ENCODE measurements around the gene MCC.

MCC gene

DNA sequence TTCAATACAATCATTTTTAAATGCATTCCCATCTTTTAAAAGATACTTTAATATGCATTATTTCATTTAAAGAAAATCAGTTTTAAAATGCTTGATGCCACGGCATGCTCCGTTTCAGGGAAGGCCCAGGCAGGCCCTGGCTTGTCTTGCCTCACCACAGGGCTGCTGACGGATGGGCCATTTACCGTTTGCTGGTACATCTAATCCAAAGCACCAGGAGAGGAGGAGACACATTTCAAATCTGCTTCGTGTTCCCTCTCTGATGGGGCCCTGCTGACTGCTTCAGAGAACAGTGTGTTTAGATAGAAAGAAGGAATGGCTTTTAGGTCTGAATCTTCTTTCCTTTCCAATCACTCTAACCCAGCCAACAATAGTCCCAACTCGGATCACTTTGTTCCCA, 326.4 kb downstream of the MCC start:
- DNase-seq, result no peak
- peaks cover 55% of the 10 kb centered on the region for H3K4me1 Mint-ChIP-seq
- no peaks in the 10 kb centered on the region for H3K27me3 Mint-ChIP-seq (ENCODE audit: low read depth, poor library complexity)
- H3K27ac Mint-ChIP-seq, result peak overlapping the region; percentile 50
- H3K36me3 Mint-ChIP-seq (ENCODE audit: low read depth), result peaks cover 5% of the 10 kb centered on the region
- peaks cover 4% of the 10 kb centered on the region for H3K9me3 Mint-ChIP-seq
- TF ChIP-seq CTCF (IDR thresholded peaks at IDR 0.05), result no peak
- no peak overlapping the region for H3K4me3 Mint-ChIP-seq

- Mint-ChIP-seq H3K27me3 (ENCODE audit: low read depth, poor library complexity) (no peaks in the 10 kb centered on the region), H3K36me3 (ENCODE audit: low read depth) (peaks cover 5% of the 10 kb centered on the region), H3K9me3 (peaks cover 4% of the 10 kb centered on the region), H3K4me3 (no peak overlapping the region), H3K27ac (peak overlapping the region; percentile 45), H3K4me1 (peaks cover 53% of the 10 kb centered on the region)
- TF ChIP-seq CTCF (IDR thresholded peaks at IDR 0.05), result no peak
- no peak for DNase-seq
Measured at GRCh38 chr5:113157886-113158285, 330.4 kb downstream of the MCC start.

- H3K4me1 Mint-ChIP-seq, result peaks cover 56% of the 10 kb centered on the region
- no peak for DNase-seq
- no peak overlapping the region for H3K4me3 Mint-ChIP-seq
- peaks cover 4% of the 10 kb centered on the region for H3K9me3 Mint-ChIP-seq
- H3K36me3 Mint-ChIP-seq (ENCODE audit: low read depth), result peaks cover 5% of the 10 kb centered on the region
- no peak for TF ChIP-seq CTCF (IDR thresholded peaks at IDR 0.05)
- H3K27ac Mint-ChIP-seq, result no peak overlapping the region
- no peaks in the 10 kb centered on the region for H3K27me3 Mint-ChIP-seq (ENCODE audit: low read depth, poor library complexity)
Measured at GRCh38 chr5:113156271-113156877, 331.9 kb downstream of the MCC start.

DNA sequence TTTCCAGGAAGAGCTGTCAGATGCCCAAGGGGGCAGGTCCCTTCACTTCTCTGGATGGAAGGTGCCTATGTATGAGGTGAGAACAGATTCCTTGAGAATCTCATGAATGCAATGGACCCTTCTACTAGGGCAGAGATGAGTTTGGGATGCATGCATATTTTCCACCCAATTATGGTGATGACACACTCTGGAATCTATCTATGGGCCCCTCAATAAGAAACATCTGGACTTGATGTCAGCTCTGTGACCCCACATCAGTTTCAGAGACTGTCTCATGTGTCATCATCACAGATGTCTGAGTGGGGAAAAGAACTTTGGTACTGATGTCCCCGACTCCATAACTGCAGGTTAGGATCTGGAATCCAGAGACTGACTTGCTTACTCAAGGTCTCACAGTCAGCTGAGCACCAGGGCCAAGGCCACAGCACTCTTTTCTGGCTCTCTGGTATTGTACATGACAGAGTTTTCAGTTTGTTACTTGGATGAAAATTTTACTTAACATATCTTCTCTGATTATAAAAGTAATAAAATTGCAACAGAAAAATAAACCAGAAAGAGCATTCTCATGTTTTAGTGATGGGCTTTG, 334.6 kb downstream of the MCC start:
- TF ChIP-seq CTCF (IDR thresholded peaks at IDR 0.05), result no peak
- H3K9me3 Mint-ChIP-seq, result peaks cover 4% of the 10 kb centered on the region
- peak overlapping the region; percentile 36 for H3K27ac Mint-ChIP-seq
- no peak for DNase-seq
- H3K4me3 Mint-ChIP-seq, result no peak overlapping the region
- peaks cover 42% of the 10 kb centered on the region for H3K4me1 Mint-ChIP-seq
- H3K36me3 Mint-ChIP-seq (ENCODE audit: low read depth), result peaks cover 5% of the 10 kb centered on the region
- H3K27me3 Mint-ChIP-seq (ENCODE audit: low read depth, poor library complexity), result no peaks in the 10 kb centered on the region

GRCh38 chr5:113152380-113152740, 335.9 kb downstream of the MCC start:
- no peaks in the 10 kb centered on the region for H3K27me3 Mint-ChIP-seq (ENCODE audit: low read depth, poor library complexity)
- H3K36me3 Mint-ChIP-seq (ENCODE audit: low read depth), result peaks cover 5% of the 10 kb centered on the region
- H3K4me1 Mint-ChIP-seq, result peaks cover 54% of the 10 kb centered on the region
- peak overlapping the region; percentile 93 for H3K27ac Mint-ChIP-seq
- no peak for DNase-seq
- TF ChIP-seq CTCF (IDR thresholded peaks at IDR 0.05), result no peak
- peak overlapping the region; percentile 7 for H3K4me3 Mint-ChIP-seq
- H3K9me3 Mint-ChIP-seq, result peaks cover 4% of the 10 kb centered on the region
